Stimulated activated CD8-positive, alpha-beta memory T cell treated with anti-CD3 and anti-CD28 coated beads, Interleukin-15, amount 100 ng/mL, for 4 hours (primary cell): Measurements from ENCODE around the gene CPNE6.

Experiments
- DNase-seq, 2 donors: peaks; one replicate each; pipeline ENCODE4 v3.0.0-alpha.2; 2020; ENCODE audit warnings: low read depth in 2 of 2

CPNE6 gene

GRCh38 chr14:24054646-24055045, 16.7 kb upstream of the CPNE6 start:
- no peak for DNase-seq

GRCh38 chr14:24055971-24056799, 15.2 kb upstream of the CPNE6 start:
- no peak for DNase-seq

- no peak for DNase-seq
Measured at GRCh38 chr14:24056800-24057184, 14.6 kb upstream of the CPNE6 start.

GRCh38 chr14:24057271-24057670, 14.1 kb upstream of the CPNE6 start:
- no peak for DNase-seq

- no peak for DNase-seq
Measured at GRCh38 chr14:24057867-24058259, 13.5 kb upstream of the CPNE6 start.

- no peak for DNase-seq
Measured at GRCh38 chr14:24058260-24058950, 13.0 kb upstream of the CPNE6 start.

GRCh38 chr14:24058951-24059475, 12.3 kb upstream of the CPNE6 start:
- DNase-seq, result no peak

GRCh38 chr14:24059841-24060388, 11.4 kb upstream of the CPNE6 start:
- DNase-seq, result no peak

GRCh38 chr14:24060443-24060842, 10.9 kb upstream of the CPNE6 start:
- no peak for DNase-seq

GRCh38 chr14:24060984-24061913, 10.1 kb upstream of the CPNE6 start:
- DNase-seq, result no peak

- DNase-seq, result no peak
Measured at GRCh38 chr14:24062216-24062980, 9.0 kb upstream of the CPNE6 start.

GRCh38 chr14:24063263-24063836, 8.0 kb upstream of the CPNE6 start:
- DNase-seq, result no peak

- DNase-seq, result no peak
Measured at GRCh38 chr14:24064091-24064795, 7.1 kb upstream of the CPNE6 start.

- DNase-seq, result no peak
Measured at GRCh38 chr14:24064856-24065255, 6.5 kb upstream of the CPNE6 start.

- no peak for DNase-seq
Measured at GRCh38 chr14:24065408-24065807, 6.0 kb upstream of the CPNE6 start.

- DNase-seq, result no peak
Measured at GRCh38 chr14:24066496-24067132, 4.7 kb upstream of the CPNE6 start.

- no peak for DNase-seq
Measured at GRCh38 chr14:24067133-24068082, 4.0 kb upstream of the CPNE6 start.

GRCh38 chr14:24068711-24069410, 2.5 kb upstream of the CPNE6 start:
- DNase-seq, result no peak
